ENCODE results near the gene ATP1A2.
"Not testable (repeated sequence)": the region's sequence is repeated elsewhere in the genome, so short reads cannot be mapped to it uniquely, and the experiment has no call there.

The ATP1A2 gene

DNA sequence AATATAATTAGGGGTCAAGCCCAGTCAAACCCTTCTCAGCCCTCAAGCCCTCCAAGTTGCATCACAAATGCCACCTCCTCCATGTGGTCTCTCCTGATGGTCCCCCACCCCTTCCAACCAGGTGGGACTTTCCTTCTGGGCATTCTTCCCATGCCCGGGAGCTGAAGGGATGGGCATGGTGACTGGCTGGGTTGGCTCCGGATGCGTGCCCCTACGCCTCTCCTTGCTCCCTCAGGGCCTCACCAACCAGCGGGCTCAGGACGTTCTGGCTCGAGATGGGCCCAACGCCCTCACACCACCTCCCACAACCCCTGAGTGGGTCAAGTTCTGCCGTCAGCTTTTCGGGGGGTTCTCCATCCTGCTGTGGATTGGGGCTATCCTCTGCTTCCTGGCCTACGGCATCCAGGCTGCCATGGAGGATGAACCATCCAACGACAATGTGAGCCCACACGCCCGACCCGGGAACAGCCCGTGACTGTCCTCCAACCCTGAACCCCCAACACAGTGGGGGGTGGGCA lies 7.5 kb downstream of the ATP1A2 start:
- POLR2A ChIA-PET = no interaction called here
- H3K4me3 ChIP-seq (ENCODE audit: low read depth, low read length) = no peak overlapping the region
- CTCF ChIA-PET = interaction anchor here (1.3 to 4.4 kb wide), 6 partner anchors 9 to 98 kb away, joined by 3 to 23 read pairs (median 12); no protein-coding TSS in a partner anchor
- DNase-seq (ENCODE audit: low read depth, low spot score) = no peak
- TF ChIP-seq, protein P1, sequence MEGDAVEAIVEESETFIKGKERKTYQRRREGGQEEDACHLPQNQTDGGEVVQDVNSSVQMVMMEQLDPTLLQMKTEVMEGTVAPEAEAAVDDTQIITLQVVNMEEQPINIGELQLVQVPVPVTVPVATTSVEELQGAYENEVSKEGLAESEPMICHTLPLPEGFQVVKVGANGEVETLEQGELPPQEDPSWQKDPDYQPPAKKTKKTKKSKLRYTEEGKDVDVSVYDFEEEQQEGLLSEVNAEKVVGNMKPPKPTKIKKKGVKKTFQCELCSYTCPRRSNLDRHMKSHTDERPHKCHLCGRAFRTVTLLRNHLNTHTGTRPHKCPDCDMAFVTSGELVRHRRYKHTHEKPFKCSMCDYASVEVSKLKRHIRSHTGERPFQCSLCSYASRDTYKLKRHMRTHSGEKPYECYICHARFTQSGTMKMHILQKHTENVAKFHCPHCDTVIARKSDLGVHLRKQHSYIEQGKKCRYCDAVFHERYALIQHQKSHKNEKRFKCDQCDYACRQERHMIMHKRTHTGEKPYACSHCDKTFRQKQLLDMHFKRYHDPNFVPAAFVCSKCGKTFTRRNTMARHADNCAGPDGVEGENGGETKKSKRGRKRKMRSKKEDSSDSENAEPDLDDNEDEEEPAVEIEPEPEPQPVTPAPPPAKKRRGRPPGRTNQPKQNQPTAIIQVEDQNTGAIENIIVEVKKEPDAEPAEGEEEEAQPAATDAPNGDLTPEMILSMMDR (IDR thresholded peaks at IDR 0.05; ENCODE audit: insufficient read depth, low read length, missing control alignments) = no peak

- ChIA-PET CTCF (interaction anchor here (0.9 to 4.4 kb wide), 10 partner anchors 12 to 97 kb away, joined by 3 to 23 read pairs (median 5); no protein-coding TSS in a partner anchor), POLR2A (no interaction called here)
- no peak for DNase-seq (ENCODE audit: low read depth, low spot score)
Observed at GRCh38 chr1:160123726-160124125, 8.2 kb downstream of the ATP1A2 start.

DNA sequence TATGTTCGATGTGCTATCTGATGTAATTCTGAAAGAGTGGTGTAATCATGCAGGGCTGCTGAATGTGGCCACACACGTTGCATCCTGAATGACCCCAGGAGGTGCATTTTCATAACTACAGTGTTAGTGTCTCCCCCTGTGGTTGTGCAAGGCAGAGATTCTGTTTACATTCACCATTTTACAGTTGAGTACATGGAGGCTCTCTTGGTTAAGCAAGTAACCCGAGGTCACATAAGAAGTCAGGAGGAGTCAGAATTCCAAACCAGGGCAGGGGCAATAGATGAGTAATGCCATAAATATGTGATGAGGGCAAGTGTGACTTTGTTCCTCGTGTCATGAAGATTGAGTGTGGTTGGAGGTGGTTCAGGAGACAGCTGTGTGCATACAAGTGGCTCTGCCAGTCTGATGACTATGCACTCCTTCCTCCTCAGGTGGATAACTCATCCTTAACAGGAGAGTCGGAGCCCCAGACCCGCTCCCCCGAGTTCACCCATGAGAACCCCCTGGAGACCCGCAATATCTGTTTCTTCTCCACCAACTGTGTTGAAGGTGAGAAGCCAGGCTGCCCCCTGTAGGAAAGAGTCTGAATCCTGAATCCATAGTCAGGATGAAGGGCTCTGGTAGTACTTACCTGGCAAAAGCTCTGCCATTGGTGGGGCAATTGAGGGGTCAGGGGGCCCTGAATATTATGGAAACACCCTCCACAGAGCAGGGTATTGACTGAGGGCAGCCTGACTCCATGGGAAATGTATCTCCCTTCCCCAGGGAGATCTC lies 9.3 kb downstream of the ATP1A2 start:
- no peak overlapping the region for H3K4me3 ChIP-seq (ENCODE audit: low read depth, low read length)
- ChIA-PET POLR2A (interaction anchor here (1.2 kb wide), 1 partner anchor 136 kb away, joined by 4 read pairs; no protein-coding TSS in a partner anchor), CTCF (interaction anchor here (0.9 to 4.4 kb wide), 14 partner anchors 13 to 129 kb away, joined by 3 to 23 read pairs (median 4); no protein-coding TSS in a partner anchor)
- TF ChIP-seq, protein P1 (IDR thresholded peaks at IDR 0.05; ENCODE audit: insufficient read depth, low read length, missing control alignments) = peak; percentile 20
- peak; percentile 45 for DNase-seq (ENCODE audit: low read depth, low spot score)

More at GRCh38 chr1:160123726-160124125, 8.2 kb downstream of the ATP1A2 start:
- TF ChIP-seq, protein P1 (IDR thresholded peaks at IDR 0.05; ENCODE audit: insufficient read depth, low read length, missing control alignments) = no peak
- no peak overlapping the region for H3K4me3 ChIP-seq (ENCODE audit: low read depth, low read length)

DNA sequence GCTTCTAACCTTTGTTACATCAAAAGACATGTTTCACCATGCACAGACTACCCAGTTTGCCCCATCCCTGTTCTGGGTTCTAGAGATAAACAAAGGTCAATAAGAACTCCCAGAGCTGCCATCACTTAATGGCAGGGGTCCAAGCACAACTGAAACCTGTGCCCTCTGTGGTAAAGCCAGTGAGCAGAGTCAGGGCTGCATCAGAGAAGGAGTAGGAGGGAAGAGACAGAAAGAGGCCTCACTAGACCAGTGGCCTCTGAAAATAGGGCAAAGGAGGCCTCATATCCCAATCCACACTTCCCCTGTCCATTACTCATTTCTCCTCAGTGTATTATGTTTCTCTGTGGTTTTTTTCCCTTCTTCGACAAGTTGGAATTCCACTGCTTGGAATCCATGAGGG lies 10.2 kb downstream of the ATP1A2 start:
- no peak overlapping the region for H3K4me3 ChIP-seq (ENCODE audit: low read depth, low read length)
- no peak for DNase-seq (ENCODE audit: low read depth, low spot score)
- ChIA-PET CTCF (interaction anchor here (0.9 to 4.4 kb wide), 6 partner anchors 9 to 95 kb away, joined by 3 to 23 read pairs (median 5); no protein-coding TSS in a partner anchor), POLR2A (no interaction called here)
- TF ChIP-seq, protein P1 (IDR thresholded peaks at IDR 0.05; ENCODE audit: insufficient read depth, low read length, missing control alignments) = no peak

GRCh38 chr1:160126342-160126741 lies 10.8 kb downstream of the ATP1A2 start:
- H3K4me3 ChIP-seq (ENCODE audit: low read depth, low read length); DNase-seq (ENCODE audit: low read depth, low spot score); POLR2A ChIA-PET: not testable (repeated sequence)
- CTCF ChIA-PET = interaction anchor here (0.9 to 4.4 kb wide), 5 partner anchors 9 to 94 kb away, joined by 3 to 23 read pairs (median 5); no protein-coding TSS in a partner anchor

GRCh38 chr1:160127381-160127780 lies 11.8 kb downstream of the ATP1A2 start:
- ChIA-PET CTCF (interaction anchor here (0.9 to 1.2 kb wide), 4 partner anchors 10 to 91 kb away, joined by 3 to 7 read pairs (median 4); no protein-coding TSS in a partner anchor), POLR2A (no interaction called here)
- H3K4me3 ChIP-seq (ENCODE audit: low read depth, low read length) = no peak overlapping the region
- TF ChIP-seq, protein P1 (IDR thresholded peaks at IDR 0.05; ENCODE audit: insufficient read depth, low read length, missing control alignments) = no peak
- DNase-seq (ENCODE audit: low read depth, low spot score) = no peak

Data from AG04449 (cell line).